Measurements from ENCODE around the gene GINS2. TPM values are rescaled to one million over a fixed set of nuclear protein-coding genes. Genes with fewer than 3 reads are reported as not detected.
A peak's percentile ranks its signal among the peaks of the same experiment; 100 is the strongest.

GINS2 gene
- total RNA-seq, 4 donors from 2014 or later = 1.00 to 4.4 (median 1.2) TPM; not detected in 1

GRCh38 chr16:85718682-85719081 is 29.9 kb upstream of the GINS2 start:
- H3K4me1 ChIP-seq = peaks cover 0 to 19% (median 3%) of the 10 kb centered on the region in 4 donors
- intact Hi-C loops (cut with DNase I; ENCODE audit: low total_unique reads) = loop anchor here (2.0 to 10.0 kb wide), 4 partner anchors 102 to 604 kb away; partner anchors contain the start of gene CIBAR2
- no peaks in the 10 kb centered on the region for H3K27me3 ChIP-seq
- in situ Hi-C loops (cut with MboI; ENCODE audit: low pct_ligation_motif_present in 1 of 4, low pct_unique_long_range_greater_than_20kb in 1 of 4, low sequenced_read_pairs in 3 of 4) = loop anchor here in 2 of 4 donors (25.0 kb wide), 2 partner anchors 306 to 431 kb away; no protein-coding TSS in a partner anchor
- peak; percentile 28 for DNase-seq
- H3K4me3 ChIP-seq = no peak overlapping the region
- WGBS, 2 donors (ENCODE audit: low coverage in 1 of 2) = 38% methylated on average over 11 of the region's 11 CpGs; no CpG with 5 or more reads in 1 of the 2 donors
- H3K36me3 ChIP-seq = no peaks in the 10 kb centered on the region
- TF ChIP-seq POLR2A (IDR thresholded peaks at IDR 0.05) (no peak), POLR2AphosphoS5 (IDR thresholded peaks at IDR 0.05) (no peak), CTCF (IDR thresholded peaks at IDR 0.05) (peak; percentile 36 to 54 (median 46))
- no peak overlapping the region for H3K27ac ChIP-seq
- no peaks in the 10 kb centered on the region for H3K9me3 ChIP-seq

GRCh38 chr16:85718153-85718477 is 29.4 kb upstream of the GINS2 start:
- Histone ChIP-seq H3K36me3 (no peaks in the 10 kb centered on the region), H3K27ac (no peak overlapping the region), H3K4me1 (peaks cover 0 to 19% (median 3%) of the 10 kb centered on the region in 4 donors), H3K4me3 (no peak overlapping the region), H3K9me3 (no peaks in the 10 kb centered on the region), H3K27me3 (no peaks in the 10 kb centered on the region)
- intact Hi-C loops (cut with DNase I; ENCODE audit: low total_unique reads) = loop anchor here (2.0 to 10.0 kb wide), 4 partner anchors 101 to 603 kb away; partner anchors contain the start of gene CIBAR2
- in situ Hi-C loops (cut with MboI; ENCODE audit: low pct_ligation_motif_present in 1 of 4, low pct_unique_long_range_greater_than_20kb in 1 of 4, low sequenced_read_pairs in 3 of 4) = loop anchor here in 2 of 4 donors (25.0 kb wide), 2 partner anchors 306 to 431 kb away; no protein-coding TSS in a partner anchor
- WGBS, 2 donors (ENCODE audit: low coverage in 1 of 2) = 0 to 22% methylated on average over 1 to 6 of the region's 6 CpGs
- no peak for DNase-seq
- TF ChIP-seq POLR2AphosphoS5 (IDR thresholded peaks at IDR 0.05) = no peak
- no peak for TF ChIP-seq EP300 (IDR thresholded peaks at IDR 0.05; ENCODE audit: low read depth)
- no peak for TF ChIP-seq CTCF (IDR thresholded peaks at IDR 0.05)
- no peak for TF ChIP-seq POLR2A (IDR thresholded peaks at IDR 0.05)

- peak; percentile 72 for DNase-seq
- 41% methylated on average over 21 of the region's 21 CpGs; no CpG with 5 or more reads in 1 of the 2 donors for WGBS, 2 donors (ENCODE audit: low coverage in 1 of 2)
- Histone ChIP-seq H3K9me3 (no peaks in the 10 kb centered on the region), H3K4me1 (peaks cover 0 to 19% (median 3%) of the 10 kb centered on the region in 4 donors), H3K4me3 (no peak overlapping the region), H3K36me3 (no peaks in the 10 kb centered on the region), H3K27ac (no peak overlapping the region), H3K27me3 (no peaks in the 10 kb centered on the region)
- intact Hi-C loops (cut with DNase I; ENCODE audit: low total_unique reads) = loop anchor here (2.0 to 10.0 kb wide), 4 partner anchors 101 to 603 kb away; partner anchors contain the start of gene CIBAR2
- no peak for TF ChIP-seq POLR2AphosphoS5 (IDR thresholded peaks at IDR 0.05)
- TF ChIP-seq EP300 (IDR thresholded peaks at IDR 0.05; ENCODE audit: low read depth) = no peak
- TF ChIP-seq CTCF (IDR thresholded peaks at IDR 0.05) = peak; percentile 80 to 86 (median 82)
- no peak for TF ChIP-seq POLR2A (IDR thresholded peaks at IDR 0.05)
- in situ Hi-C loops (cut with MboI; ENCODE audit: low pct_ligation_motif_present in 1 of 4, low pct_unique_long_range_greater_than_20kb in 1 of 4, low sequenced_read_pairs in 3 of 4) = loop anchor here in 2 of 4 donors (25.0 kb wide), 2 partner anchors 305 to 430 kb away; no protein-coding TSS in a partner anchor
Measured at GRCh38 chr16:85717393-85718152, 28.8 kb upstream of the GINS2 start.

- intact Hi-C loops (cut with DNase I; ENCODE audit: low total_unique reads) = loop anchor here (10.0 kb wide), 3 partner anchors 322 to 602 kb away; partner anchors contain the start of gene CIBAR2
- no peaks in the 10 kb centered on the region for H3K36me3 ChIP-seq
- H3K27me3 ChIP-seq = no peaks in the 10 kb centered on the region
- DNase-seq = no peak
- H3K4me1 ChIP-seq = peaks cover 0 to 19% (median 3%) of the 10 kb centered on the region in 4 donors
- WGBS, 2 donors (ENCODE audit: low coverage in 1 of 2) = 14 to 58% methylated on average over 1 to 3 of the region's 3 CpGs
- H3K4me3 ChIP-seq = no peak overlapping the region
- in situ Hi-C loops (cut with MboI; ENCODE audit: low pct_ligation_motif_present in 1 of 4, low pct_unique_long_range_greater_than_20kb in 1 of 4, low sequenced_read_pairs in 3 of 4) = loop anchor here in 2 of 4 donors (25.0 kb wide), 2 partner anchors 304 to 429 kb away; no protein-coding TSS in a partner anchor
- H3K9me3 ChIP-seq = no peaks in the 10 kb centered on the region
- H3K27ac ChIP-seq = no peak overlapping the region
- no peak for TF ChIP-seq POLR2AphosphoS5 (IDR thresholded peaks at IDR 0.05)
Measured at GRCh38 chr16:85716680-85717038, 27.9 kb upstream of the GINS2 start.

Data from transverse colon (tissue), 4 donors.